ENCODE data around the gene PXYLP1.

Gene PXYLP1

GRCh38 chr3:141229132-141229531 is 2.5 kb upstream of the PXYLP1 start:
- ATAC-seq = no peak

- no peak for ATAC-seq
Measured at GRCh38 chr3:141230293-141230692, 1.3 kb upstream of the PXYLP1 start.

GRCh38 chr3:141231952-141232823 is 563 bp downstream of the PXYLP1 start:
- peak in 1 of 2 donors; percentile 2 for ATAC-seq

GRCh38 chr3:141233457-141234161 is 2.0 kb downstream of the PXYLP1 start:
- ATAC-seq = no peak

GRCh38 chr3:141234283-141234682 is 2.7 kb downstream of the PXYLP1 start:
- ATAC-seq = no peak

GRCh38 chr3:141235661-141236171 is 4.1 kb downstream of the PXYLP1 start:
- no peak for ATAC-seq

GRCh38 chr3:141236361-141236760 is 4.7 kb downstream of the PXYLP1 start:
- no peak for ATAC-seq

- peak; percentile 60 to 81 for ATAC-seq
Measured at GRCh38 chr3:141237701-141238521, 6.3 kb downstream of the PXYLP1 start.

GRCh38 chr3:141239511-141240281 is 8.1 kb downstream of the PXYLP1 start:
- ATAC-seq = no peak

- no peak for ATAC-seq
Measured at GRCh38 chr3:141240286-141240685, 8.7 kb downstream of the PXYLP1 start.

- no peak for ATAC-seq
Measured at GRCh38 chr3:141240687-141241615, 9.3 kb downstream of the PXYLP1 start.

GRCh38 chr3:141241616-141242376 is 10.2 kb downstream of the PXYLP1 start:
- ATAC-seq = no peak

GRCh38 chr3:141242377-141243092 is 10.9 kb downstream of the PXYLP1 start:
- no peak for ATAC-seq

- ATAC-seq = peak; percentile 95 to 96
Measured at GRCh38 chr3:141243271-141243707, 11.7 kb downstream of the PXYLP1 start.

GRCh38 chr3:141246224-141246957 is 14.8 kb downstream of the PXYLP1 start:
- ATAC-seq = no peak

GRCh38 chr3:141246958-141247301 is 15.3 kb downstream of the PXYLP1 start:
- ATAC-seq = no peak

GRCh38 chr3:141248064-141248463 is 16.4 kb downstream of the PXYLP1 start:
- ATAC-seq = no peak

- ATAC-seq = no peak
Measured at GRCh38 chr3:141249041-141249440, 17.4 kb downstream of the PXYLP1 start.

- ATAC-seq = no peak
Measured at GRCh38 chr3:141250342-141250741, 18.7 kb downstream of the PXYLP1 start.
